Measurements from ENCODE around the gene MMEL1.

DNA sequence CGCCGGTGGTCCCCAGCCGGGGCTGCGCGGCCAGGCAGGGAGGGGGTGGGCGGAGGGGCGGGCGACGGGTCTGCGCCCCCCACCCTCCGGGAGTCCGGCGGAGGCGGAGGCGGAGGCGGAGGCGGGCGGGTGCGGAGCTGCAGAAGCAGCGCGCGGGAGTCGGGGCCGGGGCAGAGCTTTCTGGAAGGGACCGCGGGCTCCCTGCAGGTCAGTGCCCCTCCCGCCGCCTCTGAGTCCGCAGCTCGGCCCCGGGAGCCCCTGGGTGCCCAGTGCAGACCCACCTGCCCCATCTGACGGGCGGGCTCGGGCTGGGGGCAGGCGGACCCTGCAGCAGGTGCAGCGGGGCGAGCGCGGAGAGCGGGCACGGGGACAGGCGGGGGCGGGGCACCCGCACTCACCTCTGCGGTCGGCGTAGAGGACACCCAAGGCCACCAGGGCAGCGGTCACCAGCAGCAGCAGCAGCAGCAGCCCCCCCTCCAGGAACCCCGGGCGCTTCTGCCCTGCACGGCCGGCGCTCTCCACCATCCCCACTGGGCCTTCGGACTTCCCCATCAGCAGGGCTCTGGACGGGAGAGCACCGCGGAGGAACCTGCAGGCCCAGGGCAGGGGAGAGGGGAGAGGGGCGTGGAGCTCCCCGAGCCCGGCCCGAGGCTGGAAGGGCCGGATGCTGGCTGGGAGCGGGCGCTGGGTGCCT is 3.7 kb downstream of the MMEL1 start:
- TF ChIP-seq POLR2AphosphoS5 (IDR thresholded peaks at IDR 0.05) (no peak), POLR2A (IDR thresholded peaks at IDR 0.05) (no peak)
- TF ChIP-seq, protein P1, sequence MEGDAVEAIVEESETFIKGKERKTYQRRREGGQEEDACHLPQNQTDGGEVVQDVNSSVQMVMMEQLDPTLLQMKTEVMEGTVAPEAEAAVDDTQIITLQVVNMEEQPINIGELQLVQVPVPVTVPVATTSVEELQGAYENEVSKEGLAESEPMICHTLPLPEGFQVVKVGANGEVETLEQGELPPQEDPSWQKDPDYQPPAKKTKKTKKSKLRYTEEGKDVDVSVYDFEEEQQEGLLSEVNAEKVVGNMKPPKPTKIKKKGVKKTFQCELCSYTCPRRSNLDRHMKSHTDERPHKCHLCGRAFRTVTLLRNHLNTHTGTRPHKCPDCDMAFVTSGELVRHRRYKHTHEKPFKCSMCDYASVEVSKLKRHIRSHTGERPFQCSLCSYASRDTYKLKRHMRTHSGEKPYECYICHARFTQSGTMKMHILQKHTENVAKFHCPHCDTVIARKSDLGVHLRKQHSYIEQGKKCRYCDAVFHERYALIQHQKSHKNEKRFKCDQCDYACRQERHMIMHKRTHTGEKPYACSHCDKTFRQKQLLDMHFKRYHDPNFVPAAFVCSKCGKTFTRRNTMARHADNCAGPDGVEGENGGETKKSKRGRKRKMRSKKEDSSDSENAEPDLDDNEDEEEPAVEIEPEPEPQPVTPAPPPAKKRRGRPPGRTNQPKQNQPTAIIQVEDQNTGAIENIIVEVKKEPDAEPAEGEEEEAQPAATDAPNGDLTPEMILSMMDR (IDR thresholded peaks at IDR 0.05), result no peak

Data from prostate gland (tissue), 2 donors.